VCaP (cell line): ENCODE results near the gene RECQL5.

ENCODE experiments used
- H3K27ac ChIP-seq: fragments of 450-650 bp; 2 replicates; pipeline ENCODE4 v1.5.1; 2017
- CTCF ChIP-seq: fragments of 450-650 bp; conservative IDR thresholded peaks from 2 replicates; pipeline ENCODE4 v1.5.1; 2017; ENCODE audit warnings: mild to moderate bottlenecking, moderate library complexity

Gene RECQL5

GRCh38 chr17:75647921-75648320 lies 19.0 kb downstream of the RECQL5 start:
- TF ChIP-seq CTCF: no peak
- no peak overlapping the region for H3K27ac ChIP-seq

- no peak overlapping the region; the same call in 1 of the 2 replicates for H3K27ac ChIP-seq
- TF ChIP-seq CTCF: no peak
These were observed 19.9 kb downstream of the RECQL5 start for GRCh38 chr17:75647061-75647460.

DNA sequence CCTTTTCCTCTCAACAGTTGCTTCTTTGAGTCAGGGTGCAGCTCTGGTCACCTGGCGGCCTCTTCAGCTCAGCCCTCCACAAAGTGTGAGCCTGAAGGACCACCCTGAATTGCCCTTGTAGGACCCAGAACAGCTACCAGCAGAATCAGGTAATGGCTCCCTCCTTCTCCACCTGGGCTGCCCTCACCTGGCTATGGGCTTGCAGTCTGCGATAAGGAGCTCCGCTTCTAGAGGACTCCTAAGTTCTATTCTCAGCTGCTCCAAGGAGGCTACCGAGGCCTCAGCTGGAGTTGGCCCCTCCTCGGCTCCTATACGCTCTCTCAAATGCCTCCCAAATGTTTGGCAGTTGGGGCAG lies 20.3 kb downstream of the RECQL5 start:
- H3K27ac ChIP-seq: no peak overlapping the region; the same call in 1 of the 2 replicates
- TF ChIP-seq CTCF: no peak

GRCh38 chr17:75645889-75646637 lies 20.9 kb downstream of the RECQL5 start:
- H3K27ac ChIP-seq: peak overlapping the region; percentile 14; the same call in 1 of the 2 replicates
- TF ChIP-seq CTCF: no peak

GRCh38 chr17:75645501-75645888 lies 21.5 kb downstream of the RECQL5 start:
- no peak for TF ChIP-seq CTCF
- H3K27ac ChIP-seq: peak overlapping the region; percentile 14; the same call in 1 of the 2 replicates

- TF ChIP-seq CTCF: no peak
- no peak overlapping the region for H3K27ac ChIP-seq
These were observed 23.3 kb downstream of the RECQL5 start for GRCh38 chr17:75643643-75644017.

DNA sequence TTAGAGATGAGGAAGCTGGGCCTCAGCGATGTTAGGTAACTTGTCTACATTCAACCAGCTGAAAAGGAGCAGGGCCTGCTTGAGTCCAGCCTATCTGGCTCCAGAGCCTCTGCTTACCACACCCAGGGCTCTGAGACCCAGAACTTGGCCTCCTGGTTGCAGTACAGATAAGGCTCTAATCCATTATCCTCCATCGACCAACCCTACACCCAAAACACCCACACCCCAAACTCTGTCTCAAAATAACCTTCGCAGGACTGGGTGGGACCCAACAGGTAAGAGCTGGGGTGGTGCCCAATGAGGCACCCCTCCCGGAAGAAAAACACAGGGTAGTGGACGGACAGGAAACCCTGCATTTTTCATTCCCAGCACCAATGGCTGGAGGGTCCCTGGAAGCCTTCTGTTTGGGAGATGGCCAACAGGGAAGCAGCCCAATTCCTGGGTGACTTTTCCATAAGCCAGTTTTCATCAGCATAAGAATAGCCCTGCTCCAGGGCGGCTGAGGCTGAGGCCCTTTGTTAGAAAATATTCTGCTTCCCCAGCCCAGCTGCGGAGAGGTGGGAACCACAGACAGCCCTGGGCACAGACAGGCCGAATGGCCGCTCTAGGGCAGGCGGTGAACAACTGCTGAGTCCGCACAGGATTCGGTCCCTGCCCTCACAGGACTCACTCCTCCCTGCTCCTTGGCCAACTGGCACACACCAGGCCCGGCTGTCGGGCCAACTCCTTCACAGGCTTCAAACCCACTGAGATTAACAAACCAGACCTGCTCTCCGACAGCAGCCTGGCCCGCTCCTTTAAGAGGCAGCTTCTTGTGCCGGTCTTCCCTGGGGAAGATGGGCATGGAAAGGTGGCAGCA lies 23.9 kb downstream of the RECQL5 start:
- peak overlapping the region; percentile 54 for H3K27ac ChIP-seq
- no peak for TF ChIP-seq CTCF
